GM21528 (cell line): ENCODE data around the gene KAT2B.
A peak's percentile ranks its signal among the peaks of the same experiment; 100 is the strongest.
"Not testable (repeated sequence)": the region's sequence is repeated elsewhere in the genome, so short reads cannot be mapped to it uniquely, and the experiment has no call there.

Experiments
- ATAC-seq: cut with Tn5 transposase; IDR thresholded peaks from one replicate; pipeline ENCODE4 v1.9.1; 2021; ENCODE audit warnings: mild to moderate bottlenecking, moderate library complexity; ENCODE audit not compliant: unreplicated experiment, low FRiP score

The KAT2B gene

GRCh38 chr3:20040548-20041196 is 426 bp downstream of the KAT2B start:
- ATAC-seq = peak; percentile 48

GRCh38 chr3:20041197-20041780 is 1.0 kb downstream of the KAT2B start:
- peak; percentile 51 for ATAC-seq

- ATAC-seq = no peak
These were observed 2.1 kb downstream of the KAT2B start for GRCh38 chr3:20042331-20042730.

GRCh38 chr3:20043396-20043795 is 3.1 kb downstream of the KAT2B start:
- peak; percentile 30 for ATAC-seq

- ATAC-seq = no peak
These were observed 3.6 kb downstream of the KAT2B start for GRCh38 chr3:20043825-20044224.

GRCh38 chr3:20045141-20045540 is 4.9 kb downstream of the KAT2B start:
- not testable (repeated sequence) for ATAC-seq

GRCh38 chr3:20046556-20046955 is 6.3 kb downstream of the KAT2B start:
- no peak for ATAC-seq

GRCh38 chr3:20047341-20047779 is 7.1 kb downstream of the KAT2B start:
- no peak for ATAC-seq

GRCh38 chr3:20047976-20048883 is 8.0 kb downstream of the KAT2B start:
- ATAC-seq = peak; percentile 1

GRCh38 chr3:20051123-20051806 is 11.0 kb downstream of the KAT2B start:
- no peak for ATAC-seq

GRCh38 chr3:20052851-20053250 is 12.6 kb downstream of the KAT2B start:
- no peak for ATAC-seq

- ATAC-seq = peak; percentile 88
These were observed 14.3 kb downstream of the KAT2B start for GRCh38 chr3:20054549-20054987.

GRCh38 chr3:20055020-20055775 is 15.0 kb downstream of the KAT2B start:
- ATAC-seq = peak; percentile 9

GRCh38 chr3:20055842-20056241 is 15.6 kb downstream of the KAT2B start:
- ATAC-seq = no peak

- no peak for ATAC-seq
These were observed 16.7 kb downstream of the KAT2B start for GRCh38 chr3:20056725-20057611.

GRCh38 chr3:20057612-20058180 is 17.4 kb downstream of the KAT2B start:
- ATAC-seq = no peak

GRCh38 chr3:20059929-20060328 is 19.7 kb downstream of the KAT2B start:
- no peak for ATAC-seq

GRCh38 chr3:20060974-20061685 is 20.9 kb downstream of the KAT2B start:
- ATAC-seq = peak; percentile 81
